Activated effector memory CD4-positive, alpha-beta T cell treated with Interleukin-2 at 50 U/mL for 16 hours (primary cell): ENCODE data around the gene ADAM23.
"Not testable (repeated sequence)": the region's sequence is repeated elsewhere in the genome, so short reads cannot be mapped to it uniquely, and the experiment has no call there.

Source experiments
- DNase-seq: peaks from one replicate; pipeline ENCODE4 v3.0.0-alpha.2; 2020

Gene ADAM23, protein sequence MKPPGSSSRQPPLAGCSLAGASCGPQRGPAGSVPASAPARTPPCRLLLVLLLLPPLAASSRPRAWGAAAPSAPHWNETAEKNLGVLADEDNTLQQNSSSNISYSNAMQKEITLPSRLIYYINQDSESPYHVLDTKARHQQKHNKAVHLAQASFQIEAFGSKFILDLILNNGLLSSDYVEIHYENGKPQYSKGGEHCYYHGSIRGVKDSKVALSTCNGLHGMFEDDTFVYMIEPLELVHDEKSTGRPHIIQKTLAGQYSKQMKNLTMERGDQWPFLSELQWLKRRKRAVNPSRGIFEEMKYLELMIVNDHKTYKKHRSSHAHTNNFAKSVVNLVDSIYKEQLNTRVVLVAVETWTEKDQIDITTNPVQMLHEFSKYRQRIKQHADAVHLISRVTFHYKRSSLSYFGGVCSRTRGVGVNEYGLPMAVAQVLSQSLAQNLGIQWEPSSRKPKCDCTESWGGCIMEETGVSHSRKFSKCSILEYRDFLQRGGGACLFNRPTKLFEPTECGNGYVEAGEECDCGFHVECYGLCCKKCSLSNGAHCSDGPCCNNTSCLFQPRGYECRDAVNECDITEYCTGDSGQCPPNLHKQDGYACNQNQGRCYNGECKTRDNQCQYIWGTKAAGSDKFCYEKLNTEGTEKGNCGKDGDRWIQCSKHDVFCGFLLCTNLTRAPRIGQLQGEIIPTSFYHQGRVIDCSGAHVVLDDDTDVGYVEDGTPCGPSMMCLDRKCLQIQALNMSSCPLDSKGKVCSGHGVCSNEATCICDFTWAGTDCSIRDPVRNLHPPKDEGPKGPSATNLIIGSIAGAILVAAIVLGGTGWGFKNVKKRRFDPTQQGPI

DNA sequence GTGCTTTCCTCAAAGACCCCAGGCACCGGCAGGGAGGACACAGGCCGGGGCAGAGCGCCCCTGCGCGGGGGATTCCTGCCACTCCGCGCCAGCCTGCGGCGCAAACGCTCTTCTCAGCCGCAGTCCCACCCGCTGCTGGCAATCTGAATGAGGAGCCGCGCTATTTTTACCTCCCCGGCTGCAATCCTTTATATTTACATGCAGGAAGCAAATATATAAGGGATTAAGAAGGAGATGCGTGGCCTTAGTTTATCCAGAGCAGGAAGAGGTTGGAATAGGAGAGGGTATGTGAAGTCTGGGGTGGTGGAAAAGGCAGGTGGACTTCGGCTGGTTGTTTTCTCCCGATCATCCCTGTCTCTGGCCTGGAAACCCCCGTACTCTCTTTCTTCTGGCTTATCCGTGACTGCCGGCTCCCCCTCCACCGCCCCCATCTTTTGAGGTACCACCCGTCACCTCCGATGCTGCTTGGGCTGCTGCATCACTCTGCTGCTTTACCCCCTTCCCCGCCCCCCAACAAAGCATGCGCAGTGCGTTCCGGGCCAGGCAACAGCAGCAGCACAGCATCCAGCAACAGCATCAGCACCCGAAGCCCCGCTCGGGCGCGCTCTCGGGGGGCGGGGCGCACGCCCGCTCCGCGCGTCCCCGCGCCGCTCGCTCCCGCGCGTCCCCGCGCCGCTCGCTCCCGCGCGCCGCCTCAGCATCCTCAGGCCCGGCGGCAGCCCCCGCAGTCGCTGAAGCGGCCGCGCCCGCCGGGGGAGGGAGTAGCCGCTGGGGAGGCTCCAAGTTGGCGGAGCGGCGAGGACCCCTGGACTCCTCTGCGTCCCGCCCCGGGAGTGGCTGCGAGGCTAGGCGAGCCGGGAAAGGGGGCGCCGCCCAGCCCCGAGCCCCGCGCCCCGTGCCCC, at the start of gene ADAM23:
TSS of gene ADAM23 (plus strand) at position 700 of the 902 bp plus-strand sequence. CDS start 335 bp downstream, outside the sequence.
- DNase-seq: peak; percentile 38

GRCh38 chr2:206396211-206396610, 47.1 kb upstream of the ADAM23 start:
- DNase-seq: no peak

DNA sequence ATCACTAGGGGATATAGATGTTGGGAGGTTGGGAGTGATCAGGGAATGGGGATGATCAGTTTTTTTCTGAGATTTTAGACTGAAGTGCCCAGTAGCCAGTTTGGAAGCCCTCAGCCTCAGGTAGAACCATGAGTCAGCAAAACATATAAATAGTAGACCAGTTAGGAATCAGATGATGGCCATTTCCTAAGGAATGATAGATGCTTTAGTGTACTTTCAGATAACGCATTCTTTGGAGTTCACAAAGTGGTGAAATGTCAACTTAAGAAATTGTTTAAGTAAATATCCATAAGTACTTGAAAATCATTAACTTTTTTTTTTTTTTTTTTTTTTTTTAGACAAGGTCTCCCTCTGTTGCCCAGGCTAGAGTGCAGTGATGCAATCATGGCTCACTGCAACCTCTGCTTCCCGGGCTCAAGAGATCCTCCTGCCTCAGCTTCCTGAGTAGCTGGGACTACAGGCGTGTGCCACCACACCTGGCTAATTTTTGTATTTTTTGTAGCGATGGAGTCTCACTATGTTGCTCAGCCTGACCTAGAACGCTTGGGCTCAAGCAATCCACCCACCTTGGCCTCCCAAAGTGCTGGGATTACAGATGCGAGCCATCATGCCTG, 40.3 kb upstream of the ADAM23 start:
- not testable (repeated sequence) for DNase-seq

- no peak for DNase-seq
Observed at GRCh38 chr2:206408323-206409320, 34.7 kb upstream of the ADAM23 start.

- DNase-seq: no peak
Observed at GRCh38 chr2:206410714-206411113, 32.6 kb upstream of the ADAM23 start.

- no peak for DNase-seq
Observed at GRCh38 chr2:206415618-206416243, 27.6 kb upstream of the ADAM23 start.

DNA sequence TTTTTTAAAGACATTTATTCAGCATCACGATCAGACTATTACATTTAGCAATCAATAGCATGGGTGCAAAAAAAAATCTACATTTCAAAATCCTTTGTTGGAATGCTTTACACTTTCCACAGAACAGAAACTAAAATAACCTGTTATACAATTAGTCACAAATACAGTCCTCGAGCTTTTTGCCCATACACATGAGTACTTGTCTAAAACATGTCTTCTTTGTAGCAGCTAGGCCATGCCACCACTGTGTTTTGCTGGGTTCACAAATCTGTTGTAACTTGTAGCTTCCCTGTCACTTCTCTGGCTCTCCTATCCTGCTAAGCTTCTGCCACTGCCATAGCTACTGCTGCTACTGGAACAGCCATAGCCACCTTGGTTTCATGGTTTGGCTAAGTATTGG, 24.4 kb upstream of the ADAM23 start:
- DNase-seq: no peak

DNA sequence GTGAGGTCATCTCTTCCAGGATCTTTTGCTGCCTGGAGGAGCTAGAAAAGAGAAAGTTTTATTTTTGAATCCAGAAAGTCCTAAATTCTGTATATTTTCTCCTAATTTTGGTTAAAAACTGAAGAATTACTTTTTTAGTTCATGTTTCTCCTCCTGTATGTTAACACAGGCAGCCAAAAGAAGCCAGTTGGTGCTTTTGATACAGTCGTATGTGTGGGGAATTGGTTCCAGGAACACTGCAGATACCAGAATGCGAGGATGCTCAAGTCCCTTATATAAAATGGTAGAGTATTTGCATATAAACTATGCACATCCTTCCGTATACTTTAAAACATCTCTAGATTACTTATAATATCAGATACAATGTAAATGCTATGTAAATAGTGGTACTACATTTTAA, 22.6 kb upstream of the ADAM23 start:
- no peak for DNase-seq

GRCh38 chr2:206422493-206422892, 20.8 kb upstream of the ADAM23 start:
- DNase-seq: no peak

GRCh38 chr2:206423147-206423546, 20.2 kb upstream of the ADAM23 start:
- DNase-seq: no peak

DNA sequence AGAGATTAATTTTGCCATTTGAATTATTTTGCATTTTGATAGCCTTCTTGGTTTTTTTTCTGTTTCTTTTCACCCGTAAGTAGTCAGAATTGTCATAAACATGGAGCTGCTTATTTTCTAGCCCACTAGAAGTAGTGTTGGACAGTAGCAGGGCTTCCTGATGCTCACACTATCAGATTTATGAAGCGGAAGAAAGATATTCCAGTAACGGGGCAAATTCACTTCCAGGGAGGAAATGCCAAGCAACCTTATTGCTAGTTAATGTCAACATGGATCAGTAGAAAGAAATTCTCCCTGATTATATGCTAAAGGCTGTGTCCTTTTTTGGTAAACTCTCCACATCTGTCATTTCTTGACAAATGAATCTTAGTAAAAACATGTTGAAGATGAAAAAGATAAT, 19.2 kb upstream of the ADAM23 start:
- DNase-seq: no peak

GRCh38 chr2:206428783-206429182, 14.5 kb upstream of the ADAM23 start:
- no peak for DNase-seq

GRCh38 chr2:206430452-206430851, 12.9 kb upstream of the ADAM23 start:
- no peak for DNase-seq

DNA sequence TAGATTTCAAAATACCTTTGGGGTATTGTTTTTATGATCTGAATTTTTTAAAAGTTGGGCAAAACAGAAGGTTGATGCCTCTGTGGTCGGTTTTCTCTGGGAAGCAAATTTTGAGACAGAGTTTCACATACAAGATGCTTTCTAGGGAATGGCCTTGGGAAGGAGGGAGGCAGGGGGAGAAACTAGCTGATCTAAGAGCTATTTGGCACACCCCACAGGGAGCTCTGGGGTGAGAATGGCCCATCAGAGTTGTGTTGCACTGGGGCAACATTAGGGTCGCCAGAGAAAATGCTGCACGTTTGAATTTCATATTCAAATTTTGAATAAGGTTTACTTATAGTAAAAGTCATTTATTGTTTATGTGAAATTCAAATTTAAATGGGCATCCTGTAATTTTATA, 11.9 kb upstream of the ADAM23 start:
- no peak for DNase-seq

- DNase-seq: no peak
Observed at GRCh38 chr2:206432193-206433082, 10.9 kb upstream of the ADAM23 start.

GRCh38 chr2:206433190-206433589, 10.1 kb upstream of the ADAM23 start:
- no peak for DNase-seq

DNA sequence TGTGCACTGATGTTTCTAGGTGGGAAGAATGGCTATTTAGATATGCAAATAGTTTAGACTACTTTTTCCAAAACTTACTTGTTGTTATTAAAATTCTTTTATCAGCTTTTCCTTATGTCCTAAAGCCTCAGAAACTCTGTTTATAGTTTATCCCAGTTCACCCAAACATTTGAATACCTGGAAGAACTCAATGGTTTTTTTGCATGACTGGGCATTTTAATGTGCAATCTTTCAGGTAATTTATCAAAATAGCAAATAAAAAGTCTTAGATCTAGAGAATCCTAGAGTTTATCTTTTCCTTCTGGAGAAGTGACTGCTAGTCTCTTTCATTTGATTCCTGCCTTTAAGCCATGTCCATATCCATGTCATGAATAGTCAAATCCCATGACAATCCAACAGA, 9.6 kb upstream of the ADAM23 start:
- no peak for DNase-seq

GRCh38 chr2:206435742-206436141, 7.6 kb upstream of the ADAM23 start:
- DNase-seq: no peak

DNA sequence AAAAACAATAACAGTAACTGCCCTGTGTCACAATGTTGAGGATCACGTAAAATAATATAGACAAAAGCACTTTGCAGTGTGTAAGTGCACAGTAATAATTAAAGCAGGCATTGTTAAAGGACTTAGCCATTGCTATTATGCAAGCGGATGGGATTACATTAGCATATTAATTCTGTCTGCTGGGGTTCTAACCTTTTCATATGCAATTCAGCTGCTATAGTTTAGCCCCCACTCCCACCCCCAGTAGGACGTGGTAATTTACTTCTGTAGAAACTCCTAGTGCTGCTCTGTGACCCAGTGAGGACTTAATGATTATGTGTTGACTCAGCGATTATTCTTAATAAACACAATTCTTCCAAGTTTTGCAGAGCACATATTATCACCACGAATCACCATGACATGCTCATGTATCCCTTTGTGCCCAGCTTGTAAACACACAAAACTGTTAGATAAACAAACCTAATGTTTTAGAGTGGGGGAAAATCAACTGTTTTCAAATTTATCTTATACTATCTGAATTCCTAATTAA, 5.1 kb upstream of the ADAM23 start:
- DNase-seq: no peak

- DNase-seq: no peak
Observed at GRCh38 chr2:206442474-206442832, 879 bp upstream of the ADAM23 start.
